Neuronal stem cell (in vitro differentiated cells): ENCODE results near the gene CCNT2. TPM values are rescaled to one million over a fixed set of nuclear protein-coding genes. Genes with fewer than 3 reads are reported as not detected.

Experiments used
- DNase-seq: peaks from one replicate; pipeline ENCODE4 v3.0.0-alpha.2; 2013; ENCODE audit warnings: low spot score
- H2AFZ ChIP-seq: one replicate; pipeline ENCODE4 v1.6.1; 2013; ENCODE audit warnings: mild to moderate bottlenecking, low read length, inconsistent platforms
- H2AK5ac ChIP-seq: 2 replicates; pipeline ENCODE4 v1.6.1; 2013; ENCODE audit warnings: low read depth, mild to moderate bottlenecking, inconsistent platforms, low read length, moderate library complexity, mixed read lengths
- H2BK120ac ChIP-seq: 2 replicates; pipeline ENCODE4 v1.6.1; 2013; ENCODE audit warnings: low read depth, mild to moderate bottlenecking, inconsistent platforms, low read length, moderate library complexity, mixed read lengths
- H2BK12ac ChIP-seq: one replicate; pipeline ENCODE4 v1.6.1; 2013; ENCODE audit warnings: low read length, inconsistent platforms
- H2BK15ac ChIP-seq: 2 replicates; pipeline ENCODE4 v1.6.1; 2013; ENCODE audit warnings: mild to moderate bottlenecking, low read length, inconsistent platforms, mixed read lengths
- H2BK5ac ChIP-seq: one replicate; pipeline ENCODE4 v1.6.1; 2013; ENCODE audit warnings: inconsistent platforms, mild to moderate bottlenecking, low read length, moderate library complexity
- H3K14ac ChIP-seq: one replicate; pipeline ENCODE4 v1.6.1; 2013; ENCODE audit warnings: low read length, inconsistent platforms
- H3K18ac ChIP-seq: 2 replicates; pipeline ENCODE4 v1.6.1; 2013; ENCODE audit warnings: low read length, inconsistent platforms
- H3K23ac ChIP-seq: 2 replicates; pipeline ENCODE4 v1.6.1; 2013; ENCODE audit warnings: low read depth, mild to moderate bottlenecking, mixed read lengths, low read length, inconsistent platforms; ENCODE audit not compliant: poor library complexity
- H3K27ac ChIP-seq: replicated peaks from 3 replicates; pipeline ENCODE4 v1.5.1; 2013; ENCODE audit warnings: low read length, inconsistent platforms
- H3K27me3 ChIP-seq, 3 experiments: 2 replicates each; pipeline ENCODE4 v1.6.1; 2013; ENCODE audit warnings: low read length in 3 of 3, mild to moderate bottlenecking in 2 of 3, inconsistent platforms in 1 of 3, low read depth in 1 of 3, mixed read lengths in 1 of 3, moderate library complexity in 1 of 3; ENCODE audit not compliant: control insufficient read depth in 3 of 3, insufficient read depth in 3 of 3
- H3K36me3 ChIP-seq, 2 donors: replicated peaks in 1 of 2; 2 replicates each; pipeline ENCODE4 v1.6.1; 2013; ENCODE audit warnings: low read length in 2 of 2; ENCODE audit not compliant: control insufficient read depth in 2 of 2, insufficient read depth in 2 of 2
- H3K4ac ChIP-seq: 2 replicates; pipeline ENCODE4 v1.6.1; 2013; ENCODE audit warnings: inconsistent platforms, mild to moderate bottlenecking, low read length, moderate library complexity
- H3K4me1 ChIP-seq, 2 donors: 1 replicate in 1 of 2; 2 replicates in 1 of 2; pipeline ENCODE4 v1.6.1; 2013; ENCODE audit warnings: low read length in 2 of 2, low read depth in 1 of 2; ENCODE audit not compliant: control insufficient read depth in 2 of 2, insufficient read depth in 1 of 2
- H3K4me2 ChIP-seq: one replicate; pipeline ENCODE4 v1.6.1; 2013; ENCODE audit warnings: mild to moderate bottlenecking, low read length, inconsistent platforms; ENCODE audit not compliant: insufficient read depth, poor library complexity, severe bottlenecking
- H3K4me3 ChIP-seq, 2 donors: 2 replicates each; pipeline ENCODE4 v1.5.1; 2013; ENCODE audit warnings: low read length in 2 of 2, mild to moderate bottlenecking in 2 of 2, inconsistent platforms in 1 of 2, moderate library complexity in 1 of 2
- H3K79me1 ChIP-seq: one replicate; pipeline ENCODE4 v1.6.1; 2013; ENCODE audit warnings: low read depth, mild to moderate bottlenecking, inconsistent platforms, low read length, moderate library complexity
- H3K9ac ChIP-seq: one replicate; pipeline ENCODE4 v1.6.1; 2013; ENCODE audit warnings: mild to moderate bottlenecking, low read depth, low read length, inconsistent platforms; ENCODE audit not compliant: poor library complexity
- H3K9me3 ChIP-seq, 2 donors: replicated peaks in 1 of 2; 2 replicates each; pipeline versions ENCODE3 to v1.6.1; 2013; ENCODE audit warnings: low read length in 2 of 2, mild to moderate bottlenecking in 2 of 2, inconsistent platforms in 1 of 2, low read depth in 1 of 2, mixed read lengths in 1 of 2, moderate library complexity in 1 of 2; ENCODE audit not compliant: control insufficient read depth in 2 of 2, insufficient read depth in 1 of 2
- H4K8ac ChIP-seq: one replicate; pipeline ENCODE4 v1.6.1; 2013; ENCODE audit warnings: low read depth, mild to moderate bottlenecking, inconsistent platforms, low read length, moderate library complexity
- H4K91ac ChIP-seq: one replicate; pipeline ENCODE4 v1.6.1; 2013; ENCODE audit warnings: low read length, low read depth, mild to moderate bottlenecking, inconsistent platforms; ENCODE audit not compliant: poor library complexity
- WGBS, 2 donors: extraction: QIAGEN DNeasy Blood & Tissue Kit; methylation state at CpG; one replicate each; pipeline ENCODE4 v1.1.7; 2013; ENCODE audit warnings: missing lambda C conversion rate in 2 of 2, mixed read lengths in 1 of 2; ENCODE audit not compliant: insufficient read length in 2 of 2, insufficient replicate concordance in 1 of 2; ENCODE audit errors: extremely low coverage in 2 of 2; 5-methylcytosine and 5-hydroxymethylcytosine counted together
- polyA plus RNA-seq, 2 experiments: library from polyadenylated mRNA; stranded (reverse); fragments of 200-250 nt; gene quantifications; one replicate each; pipeline ENCODE4 v1.2.3, GENCODE V29; 2013

CCNT2 gene
- polyA plus RNA-seq (2013, experiment 1 of 2) = 35.7 TPM
- polyA plus RNA-seq (2013, experiment 2 of 2) = 35.6 TPM

- H3K79me1 ChIP-seq = peaks cover 5% of the 10 kb centered on the region
- peak within 1 kb of the TSS; percentile 97 for H3K23ac ChIP-seq
- peak within 1 kb of the TSS; percentile 100 for H2BK5ac ChIP-seq
- DNase-seq = peak; percentile 98
- H2BK120ac ChIP-seq = peak within 1 kb of the TSS; percentile 87
- peak within 1 kb of the TSS; percentile 93 for H4K8ac ChIP-seq
- H3K4me3 ChIP-seq = peak within 1 kb of the TSS; percentile 82 to 97
- H3K18ac ChIP-seq = peak within 1 kb of the TSS; percentile 100
- peak within 1 kb of the TSS; percentile 91 for H2AFZ ChIP-seq
- peak within 1 kb of the TSS; percentile 99 for H3K9ac ChIP-seq
- peak within 1 kb of the TSS; percentile 49 for H3K4me2 ChIP-seq
- H3K9me3 ChIP-seq = no peaks in the 10 kb centered on the region
- peak within 1 kb of the TSS; percentile 98 for H3K27ac ChIP-seq
- peak within 1 kb of the TSS; percentile 21 for H2BK15ac ChIP-seq
- H3K27me3 ChIP-seq = no peaks in the 10 kb centered on the region
- peaks cover 0 to 9% of the 10 kb centered on the region in 2 donors for H3K4me1 ChIP-seq
- H3K14ac ChIP-seq = peak within 1 kb of the TSS; percentile 89
- H2AK5ac ChIP-seq = peak within 1 kb of the TSS; percentile 95
- WGBS, 2 donors = no CpG with 5 or more reads among the region's 83 CpGs
- H4K91ac ChIP-seq = peak within 1 kb of the TSS; percentile 92
- peaks cover 0 to 37% of the 10 kb centered on the region in 2 donors for H3K36me3 ChIP-seq
- no peak within 1 kb of the TSS for H2BK12ac ChIP-seq
- H3K4ac ChIP-seq = peak within 1 kb of the TSS; percentile 93
These were observed at the start of gene CCNT2 for GRCh38 chr2:134918526-134919340. Gene CCNT2, plus strand, starts transcription at chr2:134918822. Its CDS starts 33 bp downstream, at chr2:134918855.

GRCh38 chr2:134869946-134870736 is 48.5 kb upstream of the CCNT2 start:
- no peak overlapping the region for H3K4ac ChIP-seq
- no peak overlapping the region for H2BK5ac ChIP-seq
- H3K4me1 ChIP-seq = no peaks in the 10 kb centered on the region
- no peaks in the 10 kb centered on the region for H3K9me3 ChIP-seq
- no peaks in the 10 kb centered on the region for H3K36me3 ChIP-seq
- no peak for DNase-seq
- H2BK120ac ChIP-seq = no peak overlapping the region
- no peak overlapping the region for H3K9ac ChIP-seq
- no peak overlapping the region for H2BK12ac ChIP-seq
- H3K79me1 ChIP-seq = no peaks in the 10 kb centered on the region
- H4K8ac ChIP-seq = no peak overlapping the region
- H4K91ac ChIP-seq = no peak overlapping the region
- H2AK5ac ChIP-seq = no peak overlapping the region
- no peak overlapping the region for H3K18ac ChIP-seq
- no peak overlapping the region for H2AFZ ChIP-seq
- no CpG with 5 or more reads among the region's 8 CpGs for WGBS, 2 donors
- H3K27me3 ChIP-seq = no peaks in the 10 kb centered on the region
- no peak overlapping the region for H3K23ac ChIP-seq
- no peak overlapping the region for H3K27ac ChIP-seq
- no peak overlapping the region for H3K14ac ChIP-seq
- no peak overlapping the region for H3K4me3 ChIP-seq
- H2BK15ac ChIP-seq = no peak overlapping the region
- no peak overlapping the region for H3K4me2 ChIP-seq

- H3K4me2 ChIP-seq = no peak overlapping the region
- H3K9ac ChIP-seq = no peak overlapping the region
- no peak overlapping the region for H4K8ac ChIP-seq
- no peak overlapping the region for H2BK15ac ChIP-seq
- H2BK5ac ChIP-seq = no peak overlapping the region
- H2BK120ac ChIP-seq = no peak overlapping the region
- no peak overlapping the region for H2AFZ ChIP-seq
- no peaks in the 10 kb centered on the region for H3K4me1 ChIP-seq
- H2BK12ac ChIP-seq = no peak overlapping the region
- no peak overlapping the region for H3K23ac ChIP-seq
- no peak overlapping the region for H2AK5ac ChIP-seq
- no peak overlapping the region for H3K27ac ChIP-seq
- no peak overlapping the region for H3K14ac ChIP-seq
- H3K4me3 ChIP-seq = no peak overlapping the region
- H3K79me1 ChIP-seq = no peaks in the 10 kb centered on the region
- H3K27me3 ChIP-seq = no peaks in the 10 kb centered on the region
- no peaks in the 10 kb centered on the region for H3K36me3 ChIP-seq
- no CpG with 5 or more reads among the region's 2 CpGs for WGBS, 2 donors
- no peaks in the 10 kb centered on the region for H3K9me3 ChIP-seq
- no peak overlapping the region for H4K91ac ChIP-seq
- no peak overlapping the region for H3K18ac ChIP-seq
- no peak for DNase-seq
- H3K4ac ChIP-seq = no peak overlapping the region
These were observed 45.5 kb upstream of the CCNT2 start for GRCh38 chr2:134873152-134873551.

GRCh38 chr2:134875309-134875708 is 43.3 kb upstream of the CCNT2 start:
- no peak overlapping the region for H3K27ac ChIP-seq
- no peak overlapping the region for H3K4me2 ChIP-seq
- H2BK5ac ChIP-seq = no peak overlapping the region
- H2BK15ac ChIP-seq = no peak overlapping the region
- no peaks in the 10 kb centered on the region for H3K79me1 ChIP-seq
- no peak overlapping the region for H2AK5ac ChIP-seq
- DNase-seq = no peak
- H3K9me3 ChIP-seq = no peaks in the 10 kb centered on the region
- no peaks in the 10 kb centered on the region for H3K27me3 ChIP-seq
- H4K8ac ChIP-seq = no peak overlapping the region
- H3K36me3 ChIP-seq = no peaks in the 10 kb centered on the region
- no peak overlapping the region for H3K4me3 ChIP-seq
- WGBS, 2 donors = no CpG with 5 or more reads among the region's 1 CpG
- H2BK12ac ChIP-seq = no peak overlapping the region
- no peak overlapping the region for H3K14ac ChIP-seq
- H3K4me1 ChIP-seq = no peaks in the 10 kb centered on the region
- no peak overlapping the region for H4K91ac ChIP-seq
- H3K18ac ChIP-seq = no peak overlapping the region
- no peak overlapping the region for H3K9ac ChIP-seq
- H2BK120ac ChIP-seq = no peak overlapping the region
- H3K23ac ChIP-seq = no peak overlapping the region
- no peak overlapping the region for H3K4ac ChIP-seq
- no peak overlapping the region for H2AFZ ChIP-seq
